GM13976 (cell line): ENCODE results near the gene BNIP3.
"Not testable (repeated sequence)": the region's sequence is repeated elsewhere in the genome, so short reads cannot be mapped to it uniquely, and the experiment has no call there.

Experiments used
- DNase-seq: peaks from one replicate; pipeline ENCODE4 v3.0.0; 2012; ENCODE audit warnings: low spot score
- CTCF ChIP-seq: IDR thresholded peaks from 2 replicates; pipeline ENCODE4 v1.5.1; 2012; ENCODE audit warnings: borderline replicate concordance, mild to moderate bottlenecking; ENCODE audit not compliant: insufficient read depth; ENCODE audit errors: extremely low read depth, missing control alignments, control extremely low read depth
- in situ Hi-C: fragments of 300-500 bp; cut with MboI; formaldehyde crosslinking; loops from one replicate; pipeline ENCODE4 v1.12.0; 2022; ENCODE audit warnings: low sequenced_read_pairs, mixed read lengths, inconsistent platforms; ENCODE audit not compliant: unreplicated experiment

The BNIP3 gene

DNA sequence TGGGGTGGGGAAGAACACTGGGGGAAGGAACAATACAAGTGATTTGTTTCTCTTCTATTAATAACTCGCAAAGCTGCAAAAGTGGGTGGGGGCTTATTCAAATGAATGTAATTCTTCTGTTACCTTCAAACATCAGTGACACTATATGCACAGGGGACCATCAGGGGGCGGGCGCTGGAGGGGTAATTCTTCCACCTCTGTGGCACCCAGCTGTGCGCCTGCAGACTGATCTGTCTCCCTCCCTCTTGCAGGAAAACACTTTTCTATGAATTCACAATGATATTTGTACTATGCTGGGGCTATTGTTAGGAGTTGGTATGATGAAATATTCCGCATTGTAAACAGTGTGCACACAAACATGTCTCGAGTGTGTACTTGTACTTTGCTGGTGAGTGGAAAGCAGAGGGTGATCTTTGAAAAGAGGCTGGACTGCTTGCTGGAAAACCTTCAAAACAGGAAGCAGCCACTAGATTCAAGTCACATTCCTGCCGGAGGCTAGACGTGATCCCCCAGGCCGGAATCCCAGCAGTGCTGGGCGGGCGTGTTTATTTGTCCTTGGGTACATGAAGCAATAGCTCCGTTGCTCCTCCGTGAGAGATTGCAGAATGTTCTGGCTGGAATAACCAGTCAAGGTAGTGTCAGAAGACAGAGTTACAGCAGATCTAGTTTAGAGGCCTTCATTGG is 15.8 kb upstream of the BNIP3 start:
- no peak for DNase-seq
- in situ Hi-C loops, result no loop called here
- no peak for TF ChIP-seq CTCF

- in situ Hi-C loops, result no loop called here
- DNase-seq, result no peak
- no peak for TF ChIP-seq CTCF
These were observed 15.0 kb upstream of the BNIP3 start for GRCh38 chr10:131996466-131997365.

DNA sequence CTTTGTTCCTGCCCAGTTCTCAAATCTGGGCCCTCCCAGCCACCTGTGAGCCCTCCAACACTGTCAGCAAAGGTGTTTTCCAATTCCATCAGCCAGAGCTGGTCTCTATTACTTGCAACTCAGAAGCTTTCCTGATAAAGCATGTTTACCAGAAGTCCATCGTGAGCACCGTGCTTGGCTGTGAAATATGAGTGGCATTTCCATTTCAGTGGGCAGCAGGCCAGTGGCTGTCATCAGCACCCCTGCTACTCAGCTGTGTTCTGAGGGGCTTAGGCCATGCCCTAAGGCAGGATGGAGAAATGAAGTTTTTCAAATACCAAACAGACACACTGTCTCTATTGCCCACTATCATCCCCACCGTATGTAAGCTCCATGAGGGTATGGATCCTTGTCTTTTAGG is 12.7 kb upstream of the BNIP3 start:
- no peak for DNase-seq
- no peak for TF ChIP-seq CTCF
- in situ Hi-C loops, result no loop called here

DNA sequence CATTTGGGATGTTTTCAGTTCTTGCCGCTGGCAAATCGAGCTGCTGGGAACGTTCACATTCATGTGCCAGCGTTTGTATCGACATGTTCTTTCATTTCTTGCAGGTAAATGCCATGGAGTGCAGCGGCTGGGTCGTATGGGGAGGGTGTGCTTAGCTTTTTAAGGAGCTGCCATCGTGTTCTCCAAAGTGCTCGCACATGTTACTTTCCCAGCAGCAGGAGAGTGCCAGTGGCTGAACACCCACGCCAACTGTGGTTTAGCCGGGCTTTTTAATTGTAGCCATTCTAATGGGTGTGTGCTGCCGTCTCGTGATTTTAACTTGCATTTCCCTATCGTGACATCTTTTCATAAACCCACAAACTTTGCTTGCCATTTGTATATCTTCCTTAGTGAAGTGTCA is 11.6 kb upstream of the BNIP3 start:
- no peak for DNase-seq
- TF ChIP-seq CTCF, result no peak
- in situ Hi-C loops, result no loop called here

GRCh38 chr10:131991726-131992125 is 10.0 kb upstream of the BNIP3 start:
- no peak for DNase-seq
- no peak for TF ChIP-seq CTCF
- in situ Hi-C loops, result no loop called here

DNA sequence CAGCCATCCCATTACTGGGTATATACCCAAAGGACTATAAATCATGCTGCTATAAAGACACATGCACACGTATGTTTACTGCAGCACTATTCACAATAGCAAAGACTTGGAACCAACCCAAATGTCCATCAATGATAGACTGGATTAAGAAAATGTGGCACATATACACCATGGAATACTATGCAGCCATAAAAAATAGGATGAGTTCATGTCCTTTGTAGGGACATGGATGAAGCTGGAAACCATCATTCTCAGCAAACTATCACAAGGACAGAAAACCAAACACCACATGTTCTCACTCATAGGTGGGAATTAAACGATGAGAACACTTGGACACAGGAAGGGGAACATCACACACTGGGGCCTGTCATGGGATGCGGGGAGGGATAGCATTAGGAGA is 6.1 kb upstream of the BNIP3 start:
- in situ Hi-C loops, result not testable (repeated sequence)

GRCh38 chr10:131987301-131987700 is 5.6 kb upstream of the BNIP3 start:
- in situ Hi-C loops, DNase-seq: not testable (repeated sequence)

More for the DNA sequence above, 6.1 kb upstream of the BNIP3 start:
- not testable (repeated sequence) for DNase-seq

- DNase-seq, in situ Hi-C loops: not testable (repeated sequence)
These were observed 5.1 kb upstream of the BNIP3 start for GRCh38 chr10:131986851-131987250.
